Keratinocyte (primary cell): Measurements from ENCODE around the gene PASD1. TPM values are rescaled to one million over a fixed set of nuclear protein-coding genes. Genes with fewer than 3 reads are reported as not detected.

Experiments used
- DNase-seq: peaks from one replicate; pipeline ENCODE4 v3.0.0-alpha.2; 2011; ENCODE audit warnings: low read depth, missing footprints, low spot score
- FAIRE-seq: peaks from 2 replicates; lab custom pipeline; 2011; peaks lifted over from hg19 to GRCh38; lab: Jason Lieb, UNC
- H2AFZ ChIP-seq: 2 replicates; pipeline ENCODE4 v1.6.0; 2012; ENCODE audit warnings: low read length, control low read depth, inconsistent platforms; ENCODE audit not compliant: control insufficient read depth
- H3K27ac ChIP-seq: 2 replicates; pipeline ENCODE4 v1.5.1; 2011; ENCODE audit warnings: low read length; ENCODE audit not compliant: control insufficient read depth, insufficient read depth
- H3K27me3 ChIP-seq: 3 replicates; pipeline ENCODE4 v1.6.0; 2011; ENCODE audit warnings: low read length; ENCODE audit not compliant: control insufficient read depth, insufficient read depth; ENCODE audit errors: extremely low read depth
- H3K36me3 ChIP-seq, 2 experiments: 2 replicates in 1 of 2; 3 replicates in 1 of 2; pipeline ENCODE4 v1.5.1; 2011; ENCODE audit warnings: low read length in 2 of 2, mild to moderate bottlenecking in 1 of 2; ENCODE audit not compliant: control insufficient read depth in 2 of 2, insufficient read depth in 2 of 2; ENCODE audit errors: extremely low read depth in 1 of 2
- H3K4me1 ChIP-seq: 3 replicates; pipeline ENCODE4 v1.5.1; 2011; ENCODE audit warnings: low read length; ENCODE audit not compliant: control insufficient read depth, insufficient read depth; ENCODE audit errors: extremely low read depth
- H3K4me2 ChIP-seq: 3 replicates; pipeline ENCODE4 v1.6.0; 2011; ENCODE audit warnings: low read depth, low read length; ENCODE audit not compliant: control insufficient read depth, insufficient read depth; ENCODE audit errors: extremely low read depth
- H3K4me3 ChIP-seq, 3 experiments: fragments of 200-600 bp in 1 of 3; sonication (generic) in 1 of 3; 2 replicates in 2 of 3; 3 replicates in 1 of 3; pipeline ENCODE4 v1.5.1; 2011 to 2016; ENCODE audit warnings: low read length in 3 of 3, mild to moderate bottlenecking in 3 of 3, control low read depth in 2 of 3, inconsistent platforms in 1 of 3, low read depth in 1 of 3, mixed read lengths in 1 of 3, mixed run types in 1 of 3, moderate library complexity in 1 of 3; ENCODE audit not compliant: control insufficient read depth in 2 of 3, insufficient read depth in 2 of 3; ENCODE audit errors: extremely low read depth in 1 of 3
- H3K79me2 ChIP-seq: 2 replicates; pipeline ENCODE4 v1.6.0; 2012; ENCODE audit warnings: low read length; ENCODE audit not compliant: control insufficient read depth, insufficient read depth
- H3K9ac ChIP-seq: 3 replicates; pipeline ENCODE4 v1.6.0; 2011; ENCODE audit warnings: low read length; ENCODE audit not compliant: control insufficient read depth, insufficient read depth; ENCODE audit errors: extremely low read depth
- H3K9me1 ChIP-seq: 3 replicates; pipeline ENCODE4 v1.6.0; 2011; ENCODE audit warnings: low read length; ENCODE audit not compliant: control insufficient read depth, insufficient read depth; ENCODE audit errors: extremely low read depth
- H3K9me3 ChIP-seq: 2 replicates; pipeline ENCODE4 v1.5.1; 2012; ENCODE audit warnings: low read depth, low read length; ENCODE audit not compliant: control insufficient read depth
- H4K20me1 ChIP-seq: 3 replicates; pipeline ENCODE4 v1.6.0; 2011; ENCODE audit warnings: low read length; ENCODE audit not compliant: control insufficient read depth, insufficient read depth; ENCODE audit errors: extremely low read depth
- CTCF ChIP-seq, 3 experiments: IDR thresholded peaks in 1 of 3; conservative IDR thresholded peaks in 1 of 3; optimal IDR thresholded peaks in 1 of 3; 2 replicates in 2 of 3; 3 replicates in 1 of 3; pipeline versions ENCODE3 to v1.5.1; 2011; ENCODE audit warnings: low read length in 3 of 3, mild to moderate bottlenecking in 3 of 3, moderate library complexity in 2 of 3, control low read depth in 1 of 3, inconsistent platforms in 1 of 3; ENCODE audit not compliant: insufficient read depth in 2 of 3; ENCODE audit errors: extremely low read depth in 1 of 3
- EZH2 ChIP-seq: IDR thresholded peaks from one replicate; pipeline ENCODE4 v1.6.1; 2012; ENCODE audit warnings: inconsistent platforms, mild to moderate bottlenecking, low read length, moderate library complexity
- dilution Hi-C: fragments of 300-500 bp; cut with MboI; formaldehyde crosslinking; loops from one replicate; pipeline ENCODE4 v1.7.0; 2020; ENCODE audit warnings: low sequenced_read_pairs; ENCODE audit not compliant: extremely low pct_ligation_motif_present
- polyA plus RNA-seq, 5 experiments: library from polyadenylated mRNA; depleted of rRNA in 3 of 5; stranded (reverse) in 3 of 5; stranded (forward) in 1 of 5; unstranded in 1 of 5; fragments of >200 nt; gene quantifications; 1 replicate in 1 of 5; 2 replicates in 3 of 5; 3 replicates in 1 of 5; pipeline versions ENCODE4 v1.2.1 to v1.2.3, GENCODE V29; 2011 to 2012; ENCODE audit warnings: missing spikeins in 2 of 5, low read depth in 1 of 5, low replicate concordance in 1 of 5

Gene PASD1
- polyA plus RNA-seq, 1 donor (not counting 4 experiments of a cell fraction or from before 2014, with no cell fraction given), result not detected

- Histone ChIP-seq H3K36me3 (no peaks in the 10 kb centered on the region), H3K79me2 (no peaks in the 10 kb centered on the region), H3K9ac (no peak overlapping the region), H3K4me2 (no peak overlapping the region), H3K4me3 (no peak overlapping the region), H3K9me3 (no peaks in the 10 kb centered on the region), H3K27ac (no peak overlapping the region), H3K4me1 (no peaks in the 10 kb centered on the region), H4K20me1 (no peaks in the 10 kb centered on the region), H3K9me1 (no peaks in the 10 kb centered on the region), H3K27me3 (no peaks in the 10 kb centered on the region), H2AFZ (no peak overlapping the region)
- FAIRE-seq (no peak), DNase-seq (no peak)
- no peak for TF ChIP-seq CTCF (optimal IDR thresholded peaks at IDR 0.05 in 1 of 3, IDR thresholded peaks at IDR 0.05 in 1 of 3, conservative IDR thresholded peaks at IDR 0.05 in 1 of 3; ENCODE audit: extremely low read depth in 1 of 3, insufficient read depth in 2 of 3, low read length in 3 of 3)
- no peak for TF ChIP-seq EZH2
- dilution Hi-C loops, result no loop called here
These were observed 69.7 kb downstream of the PASD1 start for GRCh38 chrX:151633157-151633556.

GRCh38 chrX:151634937-151635336, 71.5 kb downstream of the PASD1 start:
- H3K79me2 ChIP-seq, result no peaks in the 10 kb centered on the region
- H3K27me3 ChIP-seq, result no peaks in the 10 kb centered on the region
- H2AFZ ChIP-seq, result no peak overlapping the region
- H3K9me1 ChIP-seq, result no peaks in the 10 kb centered on the region
- dilution Hi-C loops, result no loop called here
- no peak overlapping the region for H3K27ac ChIP-seq
- H4K20me1 ChIP-seq, result no peaks in the 10 kb centered on the region
- H3K9ac ChIP-seq, result no peak overlapping the region
- H3K9me3 ChIP-seq, result no peaks in the 10 kb centered on the region
- no peak for DNase-seq
- TF ChIP-seq CTCF (optimal IDR thresholded peaks at IDR 0.05 in 1 of 3, IDR thresholded peaks at IDR 0.05 in 1 of 3, conservative IDR thresholded peaks at IDR 0.05 in 1 of 3; ENCODE audit: extremely low read depth in 1 of 3, insufficient read depth in 2 of 3, low read length in 3 of 3), result no peak
- TF ChIP-seq EZH2, result no peak
- no peaks in the 10 kb centered on the region for H3K36me3 ChIP-seq
- no peak overlapping the region for H3K4me3 ChIP-seq
- FAIRE-seq, result no peak
- no peak overlapping the region for H3K4me2 ChIP-seq
- no peaks in the 10 kb centered on the region for H3K4me1 ChIP-seq
